Karpas-422 (cell line): ENCODE measurements around the gene USP13. TPM values are rescaled to one million over a fixed set of nuclear protein-coding genes. Genes with fewer than 3 reads are reported as not detected.
A peak's percentile ranks its signal among the peaks of the same experiment; 100 is the strongest.

Experiments used
- DNase-seq: peaks from one replicate; pipeline ENCODE4 v3.0.0-alpha.2; 2015
- H2AFZ ChIP-seq: fragments of 200-600 bp; sonication (generic); 2 replicates; pipeline ENCODE4 v1.6.1; 2014; ENCODE audit warnings: antibody characterized with exemption, low read length, mixed read lengths
- H3K27ac ChIP-seq: fragments of 200-600 bp; sonication (generic); 2 replicates; pipeline ENCODE4 v1.5.1; 2014; ENCODE audit warnings: mild to moderate bottlenecking, low read length, moderate library complexity
- H3K27me3 ChIP-seq: fragments of 200-600 bp; sonication (generic); 2 replicates; pipeline ENCODE4 v1.6.1; 2014; ENCODE audit warnings: low read length, mixed read lengths
- H3K36me3 ChIP-seq: fragments of 200-600 bp; sonication (generic); 2 replicates; pipeline ENCODE4 v1.6.1; 2014; ENCODE audit warnings: low read length, mixed read lengths; ENCODE audit not compliant: insufficient read depth
- H3K4me1 ChIP-seq: fragments of 200-600 bp; sonication (generic); 2 replicates; pipeline ENCODE4 v1.6.1; 2014; ENCODE audit warnings: mild to moderate bottlenecking, low read length, mixed read lengths
- H3K4me2 ChIP-seq: fragments of 200-600 bp; sonication (generic); 2 replicates; pipeline ENCODE4 v1.6.1; 2014; ENCODE audit warnings: low read length, low read depth, mild to moderate bottlenecking; ENCODE audit not compliant: poor library complexity, severe bottlenecking
- H3K4me3 ChIP-seq: fragments of 200-600 bp; sonication (generic); 2 replicates; pipeline ENCODE4 v1.5.1; 2014; ENCODE audit warnings: mild to moderate bottlenecking, antibody characterized with exemption, low read length, mixed read lengths
- H3K79me2 ChIP-seq: fragments of 200-600 bp; sonication (generic); 2 replicates; pipeline ENCODE4 v1.6.1; 2014; ENCODE audit warnings: mild to moderate bottlenecking, low read length, mixed read lengths
- H3K9ac ChIP-seq: fragments of 200-600 bp; sonication (generic); 2 replicates; pipeline ENCODE4 v1.6.0; 2014; ENCODE audit warnings: low read length
- H3K9me2 ChIP-seq: fragments of 200-600 bp; sonication (generic), shearing (Covaris generic); replicated peaks from 2 replicates; pipeline ENCODE4 v1.6.0; 2014; ENCODE audit warnings: mild to moderate bottlenecking, low read length, moderate library complexity; ENCODE audit not compliant: insufficient read depth
- H3K9me3 ChIP-seq: fragments of 300-700, 200-600 bp; sonication (generic); 2 replicates; pipeline ENCODE4 v1.6.1; 2014; ENCODE audit warnings: low read length, mixed read lengths
- H4K20me1 ChIP-seq: fragments of 200-600 bp; sonication (generic); 2 replicates; pipeline ENCODE4 v1.6.1; 2014; ENCODE audit warnings: mild to moderate bottlenecking, antibody characterized with exemption, low read length, low read depth; ENCODE audit not compliant: insufficient read depth
- small RNA-seq: library from RNA; depleted of rRNA; stranded (forward); fragments of <200 nt; gene quantifications from one replicate; pipeline ENCODE3, GENCODE V24; 2014
- total RNA-seq: library from RNA; depleted of rRNA; stranded (reverse); fragments of >200 nt; shearing (Covaris generic); gene quantifications from 2 replicates; pipeline ENCODE4 v1.2.3, GENCODE V29; 2014; ENCODE audit warnings: low replicate concordance; rRNA removed

Gene USP13
- total RNA-seq, 1 experiment from 2014 or later = 22.1 TPM

DNA sequence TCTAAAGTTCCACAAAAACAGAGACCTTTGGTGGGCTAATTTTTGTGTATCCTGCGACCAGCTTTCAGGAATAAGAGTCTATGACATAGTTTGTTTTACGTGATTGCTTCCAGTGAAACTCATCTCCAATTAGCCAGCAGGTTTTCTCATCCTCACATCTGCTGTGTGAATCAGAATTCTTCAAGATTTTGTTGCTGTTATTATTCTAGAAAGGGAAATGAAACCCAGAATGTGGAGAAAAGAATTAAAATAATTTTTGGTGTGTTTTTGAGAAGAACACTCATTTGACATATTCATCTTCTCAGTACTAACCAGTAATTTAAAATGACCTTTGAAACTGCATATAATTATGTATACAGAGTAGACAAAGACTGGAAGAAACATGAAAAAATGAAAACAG, 175.9 kb downstream of the USP13 start:
- Histone ChIP-seq H3K4me3 (no peak overlapping the region), H3K27ac (no peak overlapping the region), H3K79me2 (no peaks in the 10 kb centered on the region), H3K36me3 (no peaks in the 10 kb centered on the region), H3K9ac (no peak overlapping the region), H3K9me2 (no peaks in the 10 kb centered on the region), H3K4me2 (no peak overlapping the region), H4K20me1 (no peaks in the 10 kb centered on the region), H3K27me3 (no peaks in the 10 kb centered on the region), H3K4me1 (peaks cover 3% of the 10 kb centered on the region; the same call in 1 of the 2 replicates), H2AFZ (no peak overlapping the region), H3K9me3 (no peaks in the 10 kb centered on the region)
- no peak for DNase-seq

DNA sequence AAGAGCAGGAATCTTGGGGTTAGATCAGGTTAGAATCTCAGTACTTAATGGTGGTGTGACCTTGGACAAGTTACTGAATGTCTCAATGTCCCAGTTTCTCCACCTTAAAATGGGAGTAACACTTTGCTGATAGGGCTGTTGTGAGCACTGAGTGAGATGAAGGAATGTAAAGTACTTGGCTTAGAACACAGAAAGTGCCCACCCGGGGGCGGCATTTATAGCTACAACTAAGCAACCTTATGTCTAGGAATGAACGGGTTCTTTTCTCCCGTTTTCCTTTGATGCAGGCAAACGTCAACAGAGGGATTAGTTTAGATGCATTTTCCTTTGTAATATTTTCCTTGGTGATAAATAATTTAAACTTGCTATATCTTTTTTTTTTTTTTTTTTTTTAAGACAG, 176.6 kb downstream of the USP13 start:
- H3K4me2 ChIP-seq = no peak overlapping the region
- no peak overlapping the region for H2AFZ ChIP-seq
- H3K9ac ChIP-seq = no peak overlapping the region
- H3K4me3 ChIP-seq = no peak overlapping the region
- no peaks in the 10 kb centered on the region for H3K36me3 ChIP-seq
- H3K27me3 ChIP-seq = no peaks in the 10 kb centered on the region
- H3K79me2 ChIP-seq = no peaks in the 10 kb centered on the region
- no peak overlapping the region for H3K27ac ChIP-seq
- no peaks in the 10 kb centered on the region for H3K9me3 ChIP-seq
- H4K20me1 ChIP-seq = no peaks in the 10 kb centered on the region
- peaks cover 3% of the 10 kb centered on the region; the same call in 1 of the 2 replicates for H3K4me1 ChIP-seq
- H3K9me2 ChIP-seq = no peaks in the 10 kb centered on the region
- DNase-seq = peak; percentile 49

DNA sequence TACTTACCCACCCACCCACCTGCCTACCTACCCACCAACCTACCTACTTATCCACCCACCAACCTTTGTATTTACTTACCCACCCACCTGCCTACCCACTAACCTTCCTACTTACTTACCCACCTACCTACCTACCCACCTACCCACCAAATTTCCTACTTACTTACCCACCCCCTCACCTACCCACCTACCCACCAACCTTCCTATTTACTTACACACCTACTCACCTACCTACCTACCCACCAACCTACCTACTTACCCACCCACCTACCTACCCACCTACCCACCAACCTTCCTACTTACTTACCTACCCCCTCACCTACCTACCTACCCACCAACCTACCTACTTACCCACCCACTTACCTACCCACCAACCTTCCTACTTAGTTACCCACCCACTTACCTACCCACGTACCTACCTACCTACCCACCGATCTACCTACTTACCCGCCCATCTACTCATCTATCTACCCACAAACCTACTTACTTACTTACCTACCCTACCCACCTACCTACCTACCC, 179.6 kb downstream of the USP13 start:
- Histone ChIP-seq H3K27ac (no peak overlapping the region), H3K4me2 (no peak overlapping the region), H3K9ac (no peak overlapping the region), H3K79me2 (no peaks in the 10 kb centered on the region), H3K36me3 (no peaks in the 10 kb centered on the region), H3K27me3 (no peaks in the 10 kb centered on the region), H2AFZ (no peak overlapping the region), H4K20me1 (no peaks in the 10 kb centered on the region), H3K9me2 (0 out of 2 replicates have a peak, but pooled peaks cover 5% of the 10 kb centered on the region), H3K4me1 (peaks cover 3% of the 10 kb centered on the region; the same call in 1 of the 2 replicates), H3K4me3 (no peak overlapping the region), H3K9me3 (no peaks in the 10 kb centered on the region)
- DNase-seq = no peak

DNA sequence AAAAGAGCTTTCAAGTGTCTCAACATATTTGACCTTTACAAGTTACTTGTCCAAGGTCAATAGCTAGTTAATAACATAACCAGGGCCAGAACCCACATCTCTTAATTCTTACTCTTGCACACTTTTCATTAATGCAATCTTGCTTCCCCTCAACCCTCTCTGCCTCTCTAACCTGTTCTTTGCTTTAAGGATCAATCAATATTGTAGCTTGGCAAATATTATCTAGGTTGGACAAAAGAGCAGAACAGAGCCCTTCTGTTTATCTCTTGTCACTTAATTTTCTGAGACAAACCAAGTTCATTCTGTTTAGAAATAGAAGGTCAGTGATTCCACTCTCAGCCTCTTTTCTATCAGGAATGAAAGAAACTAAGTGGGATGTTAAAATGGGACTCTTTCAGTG, 180.5 kb downstream of the USP13 start:
- Histone ChIP-seq H4K20me1 (no peaks in the 10 kb centered on the region), H3K9me3 (no peaks in the 10 kb centered on the region), H3K27me3 (no peaks in the 10 kb centered on the region), H3K4me1 (peaks cover 3% of the 10 kb centered on the region; the same call in 1 of the 2 replicates), H3K27ac (no peak overlapping the region), H3K4me2 (no peak overlapping the region), H3K36me3 (no peaks in the 10 kb centered on the region), H2AFZ (no peak overlapping the region), H3K9me2 (0 out of 2 replicates have a peak, but pooled peaks cover 5% of the 10 kb centered on the region), H3K4me3 (no peak overlapping the region), H3K9ac (no peak overlapping the region), H3K79me2 (no peaks in the 10 kb centered on the region)
- DNase-seq = no peak

DNA sequence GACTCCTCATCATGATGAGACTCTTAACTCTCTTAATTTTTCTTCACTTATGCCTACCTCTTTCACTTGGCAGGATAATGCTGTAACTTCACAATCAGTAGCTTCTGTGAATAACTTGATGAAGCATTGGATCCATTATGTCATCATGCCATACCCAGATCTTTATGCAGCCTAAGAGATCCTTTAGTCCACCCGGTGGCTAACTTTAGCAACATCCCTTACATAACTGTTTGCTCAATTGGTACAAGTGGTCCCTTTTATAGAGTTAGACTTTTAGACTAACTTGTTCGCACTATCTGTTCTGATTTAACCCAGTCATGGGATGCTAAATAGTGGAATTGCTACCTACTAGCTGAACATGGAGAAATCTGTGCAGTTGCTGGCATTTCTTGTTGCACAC, 184.5 kb downstream of the USP13 start:
- no peak overlapping the region for H3K4me2 ChIP-seq
- H3K9me2 ChIP-seq = 0 out of 2 replicates have a peak, but pooled peaks cover 5% of the 10 kb centered on the region
- no peak overlapping the region for H3K4me3 ChIP-seq
- H3K36me3 ChIP-seq = no peaks in the 10 kb centered on the region
- no peaks in the 10 kb centered on the region for H3K9me3 ChIP-seq
- H2AFZ ChIP-seq = no peak overlapping the region
- H3K79me2 ChIP-seq = no peaks in the 10 kb centered on the region
- no peak overlapping the region for H3K9ac ChIP-seq
- H3K27me3 ChIP-seq = no peaks in the 10 kb centered on the region
- no peak overlapping the region for H3K27ac ChIP-seq
- no peak for DNase-seq
- H3K4me1 ChIP-seq = no peaks in the 10 kb centered on the region
- H4K20me1 ChIP-seq = no peaks in the 10 kb centered on the region

Small RNAs within 50 kb of the gene (small RNA-seq; reads per million reads assigned to genes)
- gene RF01210 = 0.20 reads per million

Other genes with a start within 250 kb of the USP13 start
- gene GNB4, start 201.6 kb upstream of the USP13 start, total RNA-seq = 0.18 and 0.78 TPM in 2 replicates
- 50.9 and 68.6 TPM in 2 replicates for gene ACTL6A, start 90.1 kb upstream of the USP13 start, total RNA-seq
- 37.3 and 56.1 TPM in 2 replicates for gene MRPL47, start 48.4 kb upstream of the USP13 start, total RNA-seq
- 132 and 137 TPM in 2 replicates for gene NDUFB5, start 48.2 kb upstream of the USP13 start, total RNA-seq